Stomach (tissue), 4 donors: ENCODE measurements around the gene TNFSF13B.

ENCODE experiments used
- POLR2AphosphoS5 ChIP-seq, 3 donors: sonication (generic); formaldehyde crosslinking; IDR thresholded peaks; one replicate each; pipeline ENCODE4 v1.6.1; 2016; ENCODE audit warnings: antibody characterized with exemption in 3 of 3
- TF ChIP-seq, protein P1 (sequence below), 7 experiments: fragments of 450-650 bp in 4 of 7; fragments of 200-600 bp in 3 of 7; sonication (generic) in 3 of 7; IDR thresholded peaks; one replicate each; pipeline ENCODE4 v1.5.1; 2016 to 2019; ENCODE audit warnings: antibody characterized with exemption in 7 of 7, control low read depth in 2 of 7, mild to moderate bottlenecking in 1 of 7

DNA sequence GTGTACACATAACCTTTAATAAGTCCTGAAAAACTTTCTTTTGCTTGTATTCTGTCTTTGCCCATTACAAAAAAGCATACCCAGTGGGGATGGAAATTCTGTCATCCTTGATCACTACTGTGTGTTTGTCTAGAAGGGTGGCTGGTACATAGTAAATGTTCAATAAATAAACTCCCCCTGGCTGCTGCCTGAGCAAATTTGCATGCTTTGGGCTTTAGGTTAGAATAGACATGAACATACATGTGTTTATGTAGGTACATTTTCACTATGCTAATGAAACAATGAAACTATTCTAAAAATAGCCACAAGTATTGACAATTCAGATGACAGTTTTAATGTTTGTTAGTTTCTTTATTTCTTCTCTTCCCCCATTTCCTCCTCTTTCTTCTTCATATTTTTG is 36.1 kb downstream of the TNFSF13B start:
- TF ChIP-seq, protein P1, sequence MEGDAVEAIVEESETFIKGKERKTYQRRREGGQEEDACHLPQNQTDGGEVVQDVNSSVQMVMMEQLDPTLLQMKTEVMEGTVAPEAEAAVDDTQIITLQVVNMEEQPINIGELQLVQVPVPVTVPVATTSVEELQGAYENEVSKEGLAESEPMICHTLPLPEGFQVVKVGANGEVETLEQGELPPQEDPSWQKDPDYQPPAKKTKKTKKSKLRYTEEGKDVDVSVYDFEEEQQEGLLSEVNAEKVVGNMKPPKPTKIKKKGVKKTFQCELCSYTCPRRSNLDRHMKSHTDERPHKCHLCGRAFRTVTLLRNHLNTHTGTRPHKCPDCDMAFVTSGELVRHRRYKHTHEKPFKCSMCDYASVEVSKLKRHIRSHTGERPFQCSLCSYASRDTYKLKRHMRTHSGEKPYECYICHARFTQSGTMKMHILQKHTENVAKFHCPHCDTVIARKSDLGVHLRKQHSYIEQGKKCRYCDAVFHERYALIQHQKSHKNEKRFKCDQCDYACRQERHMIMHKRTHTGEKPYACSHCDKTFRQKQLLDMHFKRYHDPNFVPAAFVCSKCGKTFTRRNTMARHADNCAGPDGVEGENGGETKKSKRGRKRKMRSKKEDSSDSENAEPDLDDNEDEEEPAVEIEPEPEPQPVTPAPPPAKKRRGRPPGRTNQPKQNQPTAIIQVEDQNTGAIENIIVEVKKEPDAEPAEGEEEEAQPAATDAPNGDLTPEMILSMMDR (IDR thresholded peaks at IDR 0.05), result no peak
- TF ChIP-seq POLR2AphosphoS5 (IDR thresholded peaks at IDR 0.05), result no peak
